ENCODE data around the gene CCDC92. TPM values are rescaled to one million over a fixed set of nuclear protein-coding genes. Genes with fewer than 3 reads are reported as not detected.

CCDC92 gene
- total and polyA plus RNA-seq, 2 of the 8 experiments (the other 6 are each of a cell fraction or from before 2014, with no cell fraction given) = 0.43 to 0.51 TPM

- no peak overlapping the region for H2BK20ac ChIP-seq (ENCODE audit: low read length)
- no peak overlapping the region for H2BK120ac ChIP-seq (replicated peaks; ENCODE audit: low read depth, low read length)
- no peak overlapping the region for H4K91ac ChIP-seq (replicated peaks; ENCODE audit: insufficient read length, low read length)
- WGBS, 2 experiments (ENCODE audit: extremely low coverage in 1 of 2, insufficient coverage in 1 of 2, insufficient read length in 1 of 2, insufficient replicate concordance in 2 of 2, low coverage in 1 of 2, low lambda C conversion rate in 2 of 2, missing lambda C conversion rate in 1 of 2) = 88% methylated on average over 7 of the region's 7 CpGs; no CpG with 5 or more reads in 1 of the 2 experiments
- no peak overlapping the region for H3K14ac ChIP-seq (ENCODE audit: insufficient read length)
- no peak overlapping the region for H3K4me3 ChIP-seq (ENCODE audit: extremely low read depth in 1 of 4, insufficient read depth in 2 of 4, low read depth in 3 of 4, low read length in 4 of 4)
- no peaks in the 10 kb centered on the region for H3K4me1 ChIP-seq (replicated peaks in 1 of 4; ENCODE audit: control insufficient read depth in 3 of 4, insufficient read depth in 4 of 4, low read length in 3 of 4)
- no peak overlapping the region for H2AFZ ChIP-seq (ENCODE audit: low read length)
- no peak overlapping the region for H3K27ac ChIP-seq (ENCODE audit: low read depth, low read length)
- no peak overlapping the region for H2BK12ac ChIP-seq (ENCODE audit: low read depth, low read length)
- FAIRE-seq = no peak
- ChIA-PET POLR2A (ENCODE audit: partially characterized antibody) (no interaction called here), CTCF (ENCODE audit: partially characterized antibody) (interaction anchor here (1.3 to 4.1 kb wide), 6 partner anchors 16 to 52 kb away, joined by 3 to 35 read pairs (median 14); no protein-coding TSS in a partner anchor)
- no peaks in the 10 kb centered on the region for H3K9me3 ChIP-seq (ENCODE audit: insufficient read depth in 2 of 2, low read depth in 1 of 2, low read length in 1 of 2)
- H3K9ac ChIP-seq (replicated peaks in 1 of 4; ENCODE audit: extremely low read depth in 1 of 4, low read depth in 3 of 4, low read length in 3 of 4) = no peak overlapping the region
- no peak overlapping the region for H2BK5ac ChIP-seq (ENCODE audit: low read depth, low read length)
- no peak for DNase-seq (ENCODE audit: low read depth in 1 of 2, low spot score in 2 of 2)
- no peaks in the 10 kb centered on the region for H3K27me3 ChIP-seq (replicated peaks in 1 of 4; ENCODE audit: control insufficient read depth in 3 of 4, extremely low read depth in 1 of 4, insufficient read depth in 3 of 4, low read length in 3 of 4)
- H3K36me3 ChIP-seq (ENCODE audit: control insufficient read depth in 2 of 4, insufficient read depth in 4 of 4, low read length in 3 of 4) = no peaks in the 10 kb centered on the region
- H3K4me2 ChIP-seq (ENCODE audit: insufficient read depth in 1 of 2, low read depth in 2 of 2, low read length in 2 of 2) = no peak overlapping the region
- H3K56ac ChIP-seq (replicated peaks; ENCODE audit: insufficient read length, low read depth, low read length) = no peak overlapping the region
- no peak overlapping the region for H2BK15ac ChIP-seq (ENCODE audit: low read length)
- H2AK5ac ChIP-seq (ENCODE audit: low read depth, low read length) = no peak overlapping the region
- peaks cover 0 to 2% of the 10 kb centered on the region in 2 experiments for H4K20me1 ChIP-seq (replicated peaks in 1 of 2; ENCODE audit: control insufficient read depth in 1 of 2, insufficient read depth in 2 of 2, low read length in 2 of 2)
- H3K18ac ChIP-seq (ENCODE audit: extremely low read depth, low read length) = no peak overlapping the region
- no peak overlapping the region for H3K23ac ChIP-seq (ENCODE audit: insufficient read length)
- H3K79me2 ChIP-seq (ENCODE audit: control insufficient read depth in 1 of 2, insufficient read depth in 2 of 2, low read length in 2 of 2) = no peaks in the 10 kb centered on the region
- no peaks in the 10 kb centered on the region; the same call in 1 of the 2 replicates for H3K23me2 ChIP-seq (ENCODE audit: low read depth, low read length)
- H4K8ac ChIP-seq (ENCODE audit: extremely low read depth, insufficient read depth, low read length) = no peak overlapping the region
- H3K79me1 ChIP-seq (ENCODE audit: low read depth, low read length) = no peaks in the 10 kb centered on the region
- no peak overlapping the region for H4K5ac ChIP-seq (ENCODE audit: insufficient read length, low read depth, low read length)
- no peak overlapping the region for H3K4ac ChIP-seq (replicated peaks; ENCODE audit: insufficient read length, low read depth, low read length)
- no peak for TF ChIP-seq CBX5 (IDR thresholded peaks at IDR 0.05; ENCODE audit: low read depth, low read length)
- TF ChIP-seq TAF7 (optimal IDR thresholded peaks at IDR 0.05; ENCODE audit: borderline replicate concordance, low read depth, low read length) = no peak
- no peak for TF ChIP-seq YY1 (IDR thresholded peaks at IDR 0.05; ENCODE audit: low read depth, low read length)
- TF ChIP-seq CTBP2 (IDR thresholded peaks at IDR 0.05; ENCODE audit: borderline replicate concordance, insufficient read depth, insufficient read length, low read length) = no peak
- TF ChIP-seq SAP30 (IDR thresholded peaks at IDR 0.05; ENCODE audit: insufficient read depth, insufficient replicate concordance, low read length) = no peak
- no peak for TF ChIP-seq MAFK (IDR thresholded peaks at IDR 0.05; ENCODE audit: low read depth, low read length)
- TF ChIP-seq POLR2AphosphoS5 (IDR thresholded peaks at IDR 0.05; ENCODE audit: low read depth, low read length) = no peak
Measured at GRCh38 chr12:123906711-123907420, 65.8 kb downstream of the CCDC92 start.
